GM19452 (cell line): ENCODE measurements around the gene NDUFV3.
"Not testable (repeated sequence)": the region's sequence is repeated elsewhere in the genome, so short reads cannot be mapped to it uniquely, and the experiment has no call there.

ENCODE experiments used
- ATAC-seq: cut with Tn5 transposase; IDR thresholded peaks from one replicate; pipeline ENCODE4 v1.9.1; 2021; ENCODE audit not compliant: unreplicated experiment

The NDUFV3 gene

GRCh38 chr21:42883921-42884320, 9.2 kb upstream of the NDUFV3 start:
- no peak for ATAC-seq

GRCh38 chr21:42887326-42887725, 5.8 kb upstream of the NDUFV3 start:
- no peak for ATAC-seq

GRCh38 chr21:42892582-42892930, 553 bp upstream of the NDUFV3 start:
- no peak for ATAC-seq

GRCh38 chr21:42900446-42900845, 7.3 kb downstream of the NDUFV3 start:
- no peak for ATAC-seq

GRCh38 chr21:42903817-42904216, 10.7 kb downstream of the NDUFV3 start:
- ATAC-seq = no peak

- ATAC-seq = no peak
These were observed 12.1 kb downstream of the NDUFV3 start for GRCh38 chr21:42905195-42905594.

- ATAC-seq = no peak
These were observed 13.1 kb downstream of the NDUFV3 start for GRCh38 chr21:42906233-42906632.

- not testable (repeated sequence) for ATAC-seq
These were observed 15.4 kb downstream of the NDUFV3 start for GRCh38 chr21:42908484-42908883.

- not testable (repeated sequence) for ATAC-seq
These were observed 18.8 kb downstream of the NDUFV3 start for GRCh38 chr21:42911920-42912319.

GRCh38 chr21:42913476-42913875, 20.4 kb downstream of the NDUFV3 start:
- no peak for ATAC-seq

- ATAC-seq = no peak
These were observed 25.2 kb downstream of the NDUFV3 start for GRCh38 chr21:42918291-42918690.

GRCh38 chr21:42921927-42922326, 28.8 kb downstream of the NDUFV3 start:
- ATAC-seq = no peak

GRCh38 chr21:42922918-42923317, 29.8 kb downstream of the NDUFV3 start:
- no peak for ATAC-seq

GRCh38 chr21:42923553-42924432, 30.7 kb downstream of the NDUFV3 start:
- ATAC-seq = peak; percentile 86

GRCh38 chr21:42924433-42924751, 31.3 kb downstream of the NDUFV3 start:
- no peak for ATAC-seq

GRCh38 chr21:42925114-42925926, 32.2 kb downstream of the NDUFV3 start, which contains the start of gene ERVH48-1:
Gene ERVH48-1 (minus strand): TSS chr21:42925630. CDS start chr21:42919006, 6,624 bp downstream.
- no peak for ATAC-seq

- ATAC-seq = not testable (repeated sequence)
These were observed 34.5 kb downstream of the NDUFV3 start for GRCh38 chr21:42927474-42928200.

- no peak for ATAC-seq
These were observed 36.9 kb downstream of the NDUFV3 start for GRCh38 chr21:42929969-42930368.

- no peak for ATAC-seq
These were observed 38.6 kb downstream of the NDUFV3 start for GRCh38 chr21:42931560-42932235.

- ATAC-seq = not testable (repeated sequence)
These were observed 39.4 kb downstream of the NDUFV3 start for GRCh38 chr21:42932378-42933136.
